ENCODE results near the gene MPPED2.

MPPED2 gene

DNA sequence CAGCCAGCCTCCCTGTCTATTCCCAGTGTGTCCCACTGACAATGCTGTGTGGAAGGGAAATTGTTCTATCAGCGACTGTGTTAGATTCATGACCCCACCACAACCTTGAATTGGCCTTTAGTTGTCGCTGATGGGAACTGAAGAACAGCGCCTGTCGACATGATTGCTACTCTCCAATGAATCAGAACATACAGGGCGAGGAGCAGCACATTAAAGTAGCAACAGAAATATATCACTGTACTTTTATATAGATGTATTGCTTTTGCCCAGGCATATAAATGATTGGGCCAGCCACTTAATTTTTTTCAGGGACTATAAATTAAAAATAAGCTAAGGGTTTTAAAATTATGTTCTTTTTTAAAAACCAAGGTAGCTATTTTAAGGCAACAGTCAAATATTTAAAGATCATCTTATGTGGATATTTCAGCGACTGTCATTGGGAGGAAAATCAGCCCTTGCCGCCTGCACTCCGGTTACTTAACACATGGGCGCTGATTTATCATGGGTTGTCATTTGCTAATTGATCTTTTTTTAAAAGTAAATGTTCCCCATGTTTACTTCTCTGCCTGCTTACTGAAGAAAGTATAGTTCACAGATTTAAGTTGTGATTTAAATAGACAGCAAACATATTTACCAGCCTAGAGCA lies 221.2 kb downstream of the MPPED2 start:
- H3K4me3 ChIP-seq (ENCODE audit: low read depth in 1 of 5, low read length in 5 of 5) = no peak overlapping the region
- no peaks in the 10 kb centered on the region for H3K36me3 ChIP-seq (ENCODE audit: control insufficient read depth in 5 of 5, insufficient read depth in 5 of 5, low read length in 5 of 5)
- no peaks in the 10 kb centered on the region for H3K4me1 ChIP-seq (ENCODE audit: control insufficient read depth in 5 of 5, insufficient read depth in 5 of 5, low read length in 5 of 5)
- H3K27ac ChIP-seq (ENCODE audit: low read depth, low read length) = no peak overlapping the region
- no peaks in the 10 kb centered on the region for H3K9me3 ChIP-seq (ENCODE audit: control insufficient read depth in 5 of 5, low read length in 5 of 5)
- no peak overlapping the region for H3K9ac ChIP-seq (ENCODE audit: low read length in 5 of 5)
- H3K27me3 ChIP-seq (ENCODE audit: control insufficient read depth in 5 of 5, insufficient read depth in 4 of 5, low read length in 5 of 5) = no peaks in the 10 kb centered on the region

DNA sequence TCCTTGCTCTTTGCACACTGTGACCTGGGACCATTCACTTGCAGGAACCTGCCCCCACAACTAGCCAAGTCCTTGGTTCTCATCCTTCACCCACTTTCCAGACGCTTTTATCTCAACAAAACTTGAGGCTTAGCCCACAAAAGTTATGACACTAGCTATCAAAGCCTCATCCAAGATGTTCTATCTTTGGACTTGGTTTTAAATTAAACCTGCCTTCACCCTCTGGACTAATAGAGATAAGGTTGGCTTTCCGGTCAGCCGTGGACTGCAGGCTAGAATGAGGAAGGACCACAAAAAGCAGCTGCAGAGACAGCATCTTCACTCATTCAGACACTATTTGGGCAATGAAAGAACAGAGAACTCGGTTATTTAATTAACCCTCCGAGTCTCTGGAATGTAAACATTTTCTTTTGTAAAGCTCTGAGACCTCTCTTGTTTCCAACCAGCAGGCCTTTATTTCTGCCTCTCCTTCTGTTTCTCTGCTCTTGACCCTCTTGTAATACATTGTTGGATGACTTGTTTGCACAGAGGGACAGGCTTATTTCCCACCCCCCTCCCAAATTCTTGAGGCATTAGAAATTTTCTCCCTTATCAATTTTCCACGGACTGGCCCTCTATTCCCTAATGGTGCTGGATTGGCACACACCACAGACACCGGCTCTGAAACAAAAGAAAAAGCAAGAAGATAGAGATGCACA lies 221.9 kb downstream of the MPPED2 start:
- Histone ChIP-seq H3K36me3 (ENCODE audit: control insufficient read depth in 5 of 5, insufficient read depth in 5 of 5, low read length in 5 of 5) (no peaks in the 10 kb centered on the region), H3K9me3 (ENCODE audit: control insufficient read depth in 5 of 5, low read length in 5 of 5) (no peaks in the 10 kb centered on the region), H3K27me3 (ENCODE audit: control insufficient read depth in 5 of 5, insufficient read depth in 4 of 5, low read length in 5 of 5) (no peaks in the 10 kb centered on the region), H3K9ac (ENCODE audit: low read length in 5 of 5) (no peak overlapping the region), H3K4me3 (ENCODE audit: low read depth in 1 of 5, low read length in 5 of 5) (no peak overlapping the region), H3K27ac (ENCODE audit: low read depth, low read length) (no peak overlapping the region), H3K4me1 (ENCODE audit: control insufficient read depth in 5 of 5, insufficient read depth in 5 of 5, low read length in 5 of 5) (no peaks in the 10 kb centered on the region)

DNA sequence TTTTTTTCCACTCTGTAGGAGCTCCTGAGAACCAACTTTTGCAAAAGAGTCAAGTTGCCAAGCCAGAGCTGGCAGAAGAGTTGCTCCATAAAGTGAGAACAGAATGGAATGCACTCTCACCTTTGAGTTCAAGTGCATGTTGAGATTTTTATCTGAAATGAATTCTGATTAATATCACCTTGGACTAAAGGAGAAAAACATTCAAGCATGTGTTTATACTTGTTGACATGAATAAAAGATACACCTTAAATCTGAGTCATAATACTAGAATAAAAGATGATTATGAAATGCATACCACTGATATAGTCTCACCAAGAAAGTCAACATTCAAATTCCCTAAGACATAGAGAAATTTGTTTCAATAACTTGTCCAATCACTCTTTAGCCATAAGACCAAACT lies 225.4 kb downstream of the MPPED2 start:
- no peaks in the 10 kb centered on the region for H3K9me3 ChIP-seq (ENCODE audit: control insufficient read depth in 5 of 5, low read length in 5 of 5)
- H3K27me3 ChIP-seq (ENCODE audit: control insufficient read depth in 5 of 5, insufficient read depth in 4 of 5, low read length in 5 of 5) = no peaks in the 10 kb centered on the region
- H3K36me3 ChIP-seq (ENCODE audit: control insufficient read depth in 5 of 5, insufficient read depth in 5 of 5, low read length in 5 of 5) = no peaks in the 10 kb centered on the region
- no peak overlapping the region for H3K9ac ChIP-seq (ENCODE audit: low read length in 5 of 5)
- no peaks in the 10 kb centered on the region for H3K4me1 ChIP-seq (ENCODE audit: control insufficient read depth in 5 of 5, insufficient read depth in 5 of 5, low read length in 5 of 5)
- no peak overlapping the region for H3K4me3 ChIP-seq (ENCODE audit: low read depth in 1 of 5, low read length in 5 of 5)
- H3K27ac ChIP-seq (ENCODE audit: low read depth, low read length) = no peak overlapping the region

All from subcutaneous abdominal adipose tissue (tissue), 5 donors.